Measurements from ENCODE around the gene PTPRA. TPM values are rescaled to one million over a fixed set of nuclear protein-coding genes. Genes with fewer than 3 reads are reported as not detected.
"Not testable (repeated sequence)": the region's sequence is repeated elsewhere in the genome, so short reads cannot be mapped to it uniquely, and the experiment has no call there.

Gene PTPRA
- total and polyA plus RNA-seq, 9 of the 15 experiments (the other 6 are each of a cell fraction or from before 2014, with no cell fraction given) = 3.4 to 80.5 (median 28.0) TPM

GRCh38 chr20:3022559-3023490 is 149.5 kb downstream of the PTPRA start:
- H3K36me3 ChIP-seq (ENCODE audit: control insufficient read depth, insufficient read depth, low read length) = peaks cover 59% of the 10 kb centered on the region
- H3K9ac ChIP-seq (ENCODE audit: insufficient read depth in 1 of 2, low read depth in 2 of 2, low read length in 2 of 2); FAIRE-seq; H3K9me3 ChIP-seq (replicated peaks; ENCODE audit: control insufficient read depth, insufficient read depth, low read depth, low read length); in situ Hi-C loops (cut with MboI); H3K79me2 ChIP-seq (ENCODE audit: control insufficient read depth, insufficient read depth, low read length); intact Hi-C loops (cut with micrococcal nuclease); H3K27me3 ChIP-seq (ENCODE audit: control insufficient read depth in 2 of 2, insufficient read depth in 2 of 2, low read length in 2 of 2); ATAC-seq; H3K4me3 ChIP-seq; H3K27ac ChIP-seq (ENCODE audit: extremely low read depth, low read depth, low read length); CTCF ChIA-PET (ENCODE audit: low intra/inter-chr PET ratio); DNase-seq (ENCODE audit: extremely low read depth in 1 of 4, low spot score in 3 of 4); H3K4me1 ChIP-seq (replicated peaks in 1 of 2; ENCODE audit: control insufficient read depth in 2 of 2, insufficient read depth in 2 of 2, low read length in 2 of 2); BruUV-seq (replicated peaks); H3K4me2 ChIP-seq (ENCODE audit: insufficient read depth, low read length); H3K9me1 ChIP-seq (ENCODE audit: control insufficient read depth, insufficient read depth, low read length); H2AFZ ChIP-seq (ENCODE audit: low read depth, low read length); H4K20me1 ChIP-seq (replicated peaks; ENCODE audit: control insufficient read depth, insufficient read depth, low read length): not testable (repeated sequence)
- WGBS (ENCODE audit: insufficient coverage, low coverage, missing lambda C conversion rate) = 68% methylated on average over 15 of the region's 20 CpGs
- POLR2A ChIA-PET = interaction anchor here (0.7 kb wide), 1 partner anchor 21 kb away, joined by 3 read pairs; the partner anchor contains the start of gene GNRH2
- TF ChIP-seq FOXA3 (CRISPR knock-in tag; conservative IDR thresholded peaks at IDR 0.05 in 1 of 2, IDR thresholded peaks at IDR 0.05 in 1 of 2) = peak in 1 of 2 experiments; percentile 58; a peak in 1 of 4 replicates

GRCh38 chr20:3027987-3028386 is 154.7 kb downstream of the PTPRA start:
- ATAC-seq = no peak
- Histone ChIP-seq H3K36me3 (ENCODE audit: control insufficient read depth, insufficient read depth, low read length) (peaks cover 59% of the 10 kb centered on the region; the same call in 2 of the 3 replicates), H3K27ac (ENCODE audit: extremely low read depth, low read depth, low read length) (no peak overlapping the region), H3K9me3 (replicated peaks; ENCODE audit: control insufficient read depth, insufficient read depth, low read depth, low read length) (no peaks in the 10 kb centered on the region), H3K79me2 (ENCODE audit: control insufficient read depth, insufficient read depth, low read length) (no peaks in the 10 kb centered on the region), H3K4me3 (no peak overlapping the region), H3K9ac (ENCODE audit: insufficient read depth in 1 of 2, low read depth in 2 of 2, low read length in 2 of 2) (no peak overlapping the region), H3K9me1 (ENCODE audit: control insufficient read depth, insufficient read depth, low read length) (no peaks in the 10 kb centered on the region), H2AFZ (ENCODE audit: low read depth, low read length) (no peak overlapping the region), H3K27me3 (ENCODE audit: control insufficient read depth in 2 of 2, insufficient read depth in 2 of 2, low read length in 2 of 2) (no peaks in the 10 kb centered on the region), H3K4me2 (ENCODE audit: insufficient read depth, low read length) (no peak overlapping the region), H4K20me1 (replicated peaks; ENCODE audit: control insufficient read depth, insufficient read depth, low read length) (no peaks in the 10 kb centered on the region), H3K4me1 (replicated peaks in 1 of 2; ENCODE audit: control insufficient read depth in 2 of 2, insufficient read depth in 2 of 2, low read length in 2 of 2) (no peaks in the 10 kb centered on the region)
- no TSS peak for BruUV-seq (replicated peaks)
- ChIA-PET CTCF (ENCODE audit: low intra/inter-chr PET ratio) (no interaction called here), POLR2A (no interaction called here)
- no peak for FAIRE-seq
- no peak for DNase-seq (ENCODE audit: extremely low read depth in 1 of 4, low spot score in 3 of 4)
- in situ Hi-C loops (cut with MboI) (no loop called here), intact Hi-C loops (cut with micrococcal nuclease) (no loop called here)
- 73% methylated on average over 2 of the region's 2 CpGs for WGBS (ENCODE audit: insufficient coverage, low coverage, missing lambda C conversion rate)
- TF ChIP-seq ARID3A (IDR thresholded peaks at IDR 0.05; ENCODE audit: borderline replicate concordance, low read depth, low read length) (no peak), BHLHE40 (IDR thresholded peaks at IDR 0.05; ENCODE audit: low read length) (no peak), ZBTB7A (IDR thresholded peaks at IDR 0.05; ENCODE audit: borderline replicate concordance, control insufficient read depth, low read depth, low read length) (no peak), HES1 (IDR thresholded peaks at IDR 0.05; ENCODE audit: low read depth) (no peak), CHD2 (IDR thresholded peaks at IDR 0.05; ENCODE audit: low read depth, low read length) (no peak), ZFPM2 (CRISPR knock-in tag; IDR thresholded peaks at IDR 0.05) (no peak), CREB1 (IDR thresholded peaks at IDR 0.05) (no peak), CREB1 (CRISPR knock-in tag; IDR thresholded peaks at IDR 0.05) (no peak), ZNF830 (CRISPR knock-in tag; IDR thresholded peaks at IDR 0.05) (no peak), KDM5B (IDR thresholded peaks at IDR 0.05; ENCODE audit: insufficient replicate concordance, low read depth, low read length) (no peak)

All from K562 (cell line).